ENCODE measurements around the gene OTC. TPM values are rescaled to one million over a fixed set of nuclear protein-coding genes. Genes with fewer than 3 reads are reported as not detected.

OTC gene
- total and polyA plus RNA-seq, 2 donors (not counting 1 experiment from before 2014, with no cell fraction given), result not detected

DNA sequence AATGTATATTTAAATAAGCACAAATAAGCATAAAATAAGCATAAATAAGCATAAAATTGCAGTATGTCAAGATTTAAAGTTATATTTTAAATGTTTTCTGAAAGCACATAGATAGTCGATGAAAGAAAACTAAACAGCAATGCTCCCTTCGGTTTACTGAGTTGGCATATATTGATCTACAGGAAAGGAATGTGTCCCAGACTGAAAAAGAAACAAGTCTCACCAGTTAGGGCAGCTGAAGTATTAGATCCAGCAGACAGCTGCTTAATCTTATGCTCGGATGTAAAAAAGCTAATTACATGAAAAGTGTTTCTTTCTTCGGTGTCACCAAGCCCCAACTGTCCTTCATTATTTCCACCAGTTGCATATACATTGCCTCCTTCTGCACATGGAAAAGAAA, 33.8 kb upstream of the OTC start:
- no peaks in the 10 kb centered on the region for H3K9me3 Mint-ChIP-seq (ENCODE audit: insufficient read depth)
- ChIA-PET POLR2A (no interaction called here), CTCF (interaction anchor here (1.4 kb wide), 1 partner anchor 9 kb away, joined by 7 read pairs; the partner anchor contains the start of gene RPGR)
- H3K4me1 ChIP-seq (ENCODE audit: control insufficient read depth in 2 of 2, insufficient read depth in 2 of 2, low read length in 2 of 2), result no peaks in the 10 kb centered on the region
- no peaks in the 10 kb centered on the region for H3K27me3 ChIP-seq (replicated peaks in 1 of 4; ENCODE audit: control extremely low read depth in 1 of 4, control insufficient read depth in 3 of 4, insufficient read depth in 4 of 4, low read length in 3 of 4)
- H4K20me1 ChIP-seq (ENCODE audit: control insufficient read depth, insufficient read depth, low read length, poor library complexity, severe bottlenecking), result no peaks in the 10 kb centered on the region
- no peak overlapping the region for H3K9ac ChIP-seq (ENCODE audit: low read length)
- no CpG with 5 or more reads among the region's 4 CpGs for WGBS (ENCODE audit: insufficient coverage)
- DNase-seq (no peak), ATAC-seq (ENCODE audit: low read depth) (no peak)
- no peaks in the 10 kb centered on the region for H3K27me3 Mint-ChIP-seq
- TF ChIP-seq CTCF (IDR thresholded peaks at IDR 0.05), result no peak
- no peak for TF ChIP-seq EZH2 (IDR thresholded peaks at IDR 0.05; ENCODE audit: borderline replicate concordance, insufficient read depth, low read depth, low read length, poor library complexity, severe bottlenecking)
- H3K4me3 Mint-ChIP-seq, result no peak overlapping the region
- no peak overlapping the region for H3K4me2 ChIP-seq (replicated peaks; ENCODE audit: low read depth, low read length, poor library complexity, severe bottlenecking)
- H3K79me2 ChIP-seq (ENCODE audit: control insufficient read depth, insufficient read depth, low read length), result no peaks in the 10 kb centered on the region
- H3K9me3 ChIP-seq (ENCODE audit: control extremely low read depth in 1 of 3, control insufficient read depth in 2 of 3, insufficient read depth in 1 of 3, low read length in 2 of 3), result no peaks in the 10 kb centered on the region
- intact Hi-C loops (cut with micrococcal nuclease), result no loop called here
- H2AFZ ChIP-seq (ENCODE audit: insufficient read depth, low read depth, low read length, poor library complexity, severe bottlenecking), result no peak overlapping the region
- no peak overlapping the region for H3K27ac ChIP-seq (ENCODE audit: low read length in 2 of 2)
- no peak overlapping the region for H3K4me3 ChIP-seq (ENCODE audit: control extremely low read depth in 1 of 5, extremely low read depth in 1 of 5, insufficient read depth in 1 of 5, low read depth in 2 of 5, low read length in 4 of 5)
- no peak overlapping the region for H3K27ac Mint-ChIP-seq
- H3K4me1 Mint-ChIP-seq, result no peaks in the 10 kb centered on the region
- peaks cover 0 to 6% of the 10 kb centered on the region in 2 experiments for H3K36me3 ChIP-seq (replicated peaks in 1 of 2; ENCODE audit: control extremely low read depth in 1 of 2, control insufficient read depth in 1 of 2, extremely low read depth in 1 of 2, insufficient read depth in 2 of 2, low read length in 1 of 2)

GRCh38 chrX:38320819-38321218, 31.6 kb upstream of the OTC start:
- POLR2A ChIA-PET, result no interaction called here
- WGBS (ENCODE audit: insufficient coverage), result no CpG with 5 or more reads among the region's 5 CpGs
- no peak overlapping the region for H3K9ac ChIP-seq (ENCODE audit: low read length)
- peaks cover 0 to 6% of the 10 kb centered on the region in 2 experiments for H3K36me3 ChIP-seq (replicated peaks in 1 of 2; ENCODE audit: control extremely low read depth in 1 of 2, control insufficient read depth in 1 of 2, extremely low read depth in 1 of 2, insufficient read depth in 2 of 2, low read length in 1 of 2)
- no peaks in the 10 kb centered on the region for H3K9me3 ChIP-seq (ENCODE audit: control extremely low read depth in 1 of 3, control insufficient read depth in 2 of 3, insufficient read depth in 1 of 3, low read length in 2 of 3)
- no peaks in the 10 kb centered on the region for H3K4me1 ChIP-seq (ENCODE audit: control insufficient read depth in 2 of 2, insufficient read depth in 2 of 2, low read length in 2 of 2)
- H3K4me3 ChIP-seq (ENCODE audit: control extremely low read depth in 1 of 5, extremely low read depth in 1 of 5, insufficient read depth in 1 of 5, low read depth in 2 of 5, low read length in 4 of 5), result no peak overlapping the region
- Mint-ChIP-seq H3K27ac (no peak overlapping the region), H3K4me3 (no peak overlapping the region), H3K27me3 (no peaks in the 10 kb centered on the region), H3K4me1 (peaks cover 4% of the 10 kb centered on the region), H3K9me3 (ENCODE audit: insufficient read depth) (no peaks in the 10 kb centered on the region)
- intact Hi-C loops (cut with micrococcal nuclease), result no loop called here
- no peaks in the 10 kb centered on the region for H4K20me1 ChIP-seq (ENCODE audit: control insufficient read depth, insufficient read depth, low read length, poor library complexity, severe bottlenecking)
- ATAC-seq (ENCODE audit: low read depth) (no peak), DNase-seq (no peak)
- TF ChIP-seq EZH2 (IDR thresholded peaks at IDR 0.05; ENCODE audit: borderline replicate concordance, insufficient read depth, low read depth, low read length, poor library complexity, severe bottlenecking) (no peak), CTCF (IDR thresholded peaks at IDR 0.05) (no peak)
- no peak overlapping the region for H3K27ac ChIP-seq (ENCODE audit: low read length in 2 of 2)
- no peaks in the 10 kb centered on the region for H3K27me3 ChIP-seq (replicated peaks in 1 of 4; ENCODE audit: control extremely low read depth in 1 of 4, control insufficient read depth in 3 of 4, insufficient read depth in 4 of 4, low read length in 3 of 4)
- H3K4me2 ChIP-seq (replicated peaks; ENCODE audit: low read depth, low read length, poor library complexity, severe bottlenecking), result no peak overlapping the region
- H3K79me2 ChIP-seq (ENCODE audit: control insufficient read depth, insufficient read depth, low read length), result no peaks in the 10 kb centered on the region
- CTCF ChIA-PET, result no interaction called here
- no peak overlapping the region for H2AFZ ChIP-seq (ENCODE audit: insufficient read depth, low read depth, low read length, poor library complexity, severe bottlenecking)

All from B cell (primary cell).